Endothelial cell of umbilical vein (primary cell): Measurements from ENCODE around the gene MARCHF9. TPM values are rescaled to one million over a fixed set of nuclear protein-coding genes. Genes with fewer than 3 reads are reported as not detected.

Experiments used
- Bru-seq: library from RNA; stranded (reverse); fragments of 400-500 nt; gene quantifications from one replicate; lab custom pipeline; 2021; lab: Mats Ljungman, UMichigan
- BruChase-seq, 2 experiments: library from RNA; stranded (reverse); fragments of 400-500 nt; gene quantifications; one replicate each; lab custom pipeline; 2021; lab: Mats Ljungman, UMichigan
- BruUV-seq: library from RNA; stranded (reverse); fragments of 400-500 nt; replicated peaks from 2 replicates; lab custom pipeline; 2021; lab: Mats Ljungman, UMichigan
- CTCF ChIA-PET: fragments of 300-600, 350-600 bp; sonication (Branson Sonifier 250); formaldehyde crosslinking; loops from one replicate; lab custom pipeline; 2021; ENCODE audit warnings: antibody characterized with exemption, inconsistent platforms; lab: Charles Lee
- POLR2A ChIA-PET: fragments of 300-600, 350-600 bp; sonication (Branson Sonifier 250); formaldehyde crosslinking; loops from one replicate; lab custom pipeline; 2021; ENCODE audit warnings: antibody characterized with exemption, inconsistent platforms; lab: Charles Lee
- DNase-seq: peaks from one replicate; pipeline ENCODE4 v3.0.0-alpha.2; 2011; ENCODE audit warnings: low read depth, low spot score
- FAIRE-seq: peaks from 2 replicates; lab custom pipeline; 2011; peaks lifted over from hg19 to GRCh38; lab: Jason Lieb, UNC
- H2AFZ ChIP-seq: 2 replicates; pipeline ENCODE4 v1.6.0; 2012; ENCODE audit warnings: low read depth, low read length, control low read depth, inconsistent platforms
- H3K27ac ChIP-seq: 2 replicates; pipeline ENCODE4 v1.5.1; 2011; ENCODE audit warnings: low read depth, mild to moderate bottlenecking, control low read depth, low read length, moderate library complexity; ENCODE audit not compliant: insufficient read depth
- H3K27me3 ChIP-seq, 2 experiments: 2 replicates each; pipeline versions ENCODE4 v1.6.0 to v1.6.1; 2011; ENCODE audit warnings: low read length in 2 of 2, mixed read lengths in 1 of 2; ENCODE audit not compliant: control insufficient read depth in 2 of 2, insufficient read depth in 2 of 2
- H3K36me3 ChIP-seq, 2 experiments: 2 replicates in 1 of 2; 3 replicates in 1 of 2; pipeline ENCODE4 v1.5.1; 2011; ENCODE audit warnings: low read length in 2 of 2, mild to moderate bottlenecking in 1 of 2, moderate library complexity in 1 of 2; ENCODE audit not compliant: control insufficient read depth in 2 of 2, insufficient read depth in 2 of 2; ENCODE audit errors: extremely low read depth in 1 of 2
- H3K4me1 ChIP-seq: 3 replicates; pipeline ENCODE4 v1.5.1; 2011; ENCODE audit warnings: mild to moderate bottlenecking, low read length; ENCODE audit not compliant: control insufficient read depth, insufficient read depth; ENCODE audit errors: extremely low read depth
- H3K4me2 ChIP-seq: 2 replicates; pipeline ENCODE4 v1.6.1; 2011; ENCODE audit warnings: low read length, control low read depth, mixed read lengths; ENCODE audit not compliant: insufficient read depth
- H3K4me3 ChIP-seq, 3 experiments: fragments of 200-600 bp in 1 of 3; sonication (generic), shearing (Covaris generic) in 1 of 3; replicated peaks in 1 of 3; 2 replicates each; pipeline ENCODE4 v1.5.1; 2011 to 2016; ENCODE audit warnings: control low read depth in 3 of 3, low read length in 3 of 3, mild to moderate bottlenecking in 2 of 3, inconsistent platforms in 1 of 3, low read depth in 1 of 3, moderate library complexity in 1 of 3; ENCODE audit not compliant: insufficient read depth in 1 of 3
- H3K79me2 ChIP-seq: 2 replicates; pipeline ENCODE4 v1.6.0; 2012; ENCODE audit warnings: low read length, inconsistent platforms; ENCODE audit not compliant: control insufficient read depth, insufficient read depth
- H3K9ac ChIP-seq: replicated peaks from 2 replicates; pipeline ENCODE3; 2011; ENCODE audit warnings: low read length, control low read depth; ENCODE audit not compliant: insufficient read depth; ENCODE audit errors: extremely low read depth
- H3K9me1 ChIP-seq: replicated peaks from 3 replicates; pipeline ENCODE4 v1.6.0; 2011; ENCODE audit warnings: mild to moderate bottlenecking, low read length; ENCODE audit not compliant: control insufficient read depth, insufficient read depth; ENCODE audit errors: extremely low read depth
- H3K9me3 ChIP-seq: replicated peaks from 2 replicates; pipeline ENCODE4 v1.5.1; 2012; ENCODE audit warnings: low read length, inconsistent platforms; ENCODE audit not compliant: control insufficient read depth, insufficient read depth
- H4K20me1 ChIP-seq: replicated peaks from 2 replicates; pipeline ENCODE3; 2011; ENCODE audit warnings: mild to moderate bottlenecking, low read length; ENCODE audit not compliant: control insufficient read depth, insufficient read depth; ENCODE audit errors: extremely low read depth
- CTCF ChIP-seq, 2 donors: IDR thresholded peaks; 1 replicate in 1 of 2; 2 replicates in 1 of 2; pipeline ENCODE4 v1.5.1; 2011; ENCODE audit warnings: low read length in 2 of 2, mild to moderate bottlenecking in 2 of 2, moderate library complexity in 2 of 2, control low read depth in 1 of 2, inconsistent platforms in 1 of 2, low read depth in 1 of 2; ENCODE audit not compliant: insufficient read depth in 1 of 2; ENCODE audit errors: extremely low read depth in 1 of 2
- EZH2 ChIP-seq: IDR thresholded peaks from 2 replicates; pipeline ENCODE4 v1.6.1; 2012; ENCODE audit warnings: borderline replicate concordance, low read depth, mild to moderate bottlenecking, moderate library complexity, low read length, inconsistent platforms; ENCODE audit not compliant: severe bottlenecking
- FOS ChIP-seq: IDR thresholded peaks from 2 replicates; pipeline ENCODE4 v1.6.1; 2011; ENCODE audit warnings: mild to moderate bottlenecking, low read length, moderate library complexity, borderline replicate concordance; ENCODE audit not compliant: insufficient read depth
- GATA2 ChIP-seq: IDR thresholded peaks from 2 replicates; pipeline ENCODE4 v1.7.0; 2011; ENCODE audit warnings: low read depth, mild to moderate bottlenecking, moderate library complexity, mixed read lengths, low read length; ENCODE audit not compliant: insufficient read length, insufficient read depth
- JUN ChIP-seq: IDR thresholded peaks from 2 replicates; pipeline ENCODE4 v1.6.1; 2011; ENCODE audit warnings: borderline replicate concordance, low read depth; ENCODE audit not compliant: insufficient read length, insufficient read depth
- MAX ChIP-seq: IDR thresholded peaks from 2 replicates; pipeline ENCODE4 v1.6.1; 2011; ENCODE audit not compliant: insufficient read depth, insufficient read length
- MYC ChIP-seq: IDR thresholded peaks from one replicate; pipeline ENCODE4 v1.6.1; 2011; ENCODE audit warnings: mild to moderate bottlenecking, low read depth, low read length
- POLR2A ChIP-seq: IDR thresholded peaks from 2 replicates; pipeline ENCODE4 v1.6.1; 2012; ENCODE audit warnings: low read depth, mild to moderate bottlenecking, control low read depth, low read length
- POLR2AphosphoS5 ChIP-seq: IDR thresholded peaks from 2 replicates; pipeline ENCODE4 v1.6.1; 2012; ENCODE audit warnings: low read depth, mild to moderate bottlenecking, control low read depth, low read length, moderate library complexity; ENCODE audit not compliant: insufficient read depth
- dilution Hi-C: fragments of 300-500 bp; cut with MboI; formaldehyde crosslinking; loops from one replicate; pipeline ENCODE4 v1.15.0; 2019; ENCODE audit warnings: low sequenced_read_pairs; ENCODE audit not compliant: extremely low pct_ligation_motif_present
- intact Hi-C: fragments of 100-400 bp; cut with micrococcal nuclease; formaldehyde crosslinking; loops from one replicate; pipeline ENCODE4 v1.10.0; 2022
- long read RNA-seq: library from polyadenylated mRNA; stranded (forward); transcript quantifications from one replicate; pipeline ENCODE4 v2.0.0, GENCODE V29; 2021
- polyA minus RNA-seq, 3 experiments: library from RNA; depleted of rRNA, polyadenylated mRNA; stranded (reverse); fragments of >200 nt; gene quantifications; 1 replicate in 1 of 3; 2 replicates in 2 of 3; pipeline ENCODE4 v1.2.3, GENCODE V29; 2011
- polyA plus RNA-seq, 4 experiments: library from polyadenylated mRNA; depleted of rRNA in 3 of 4; stranded (reverse) in 3 of 4; unstranded in 1 of 4; fragments of >200 nt; gene quantifications; 2 replicates each; pipeline versions ENCODE4 v1.2.1 to v1.2.3, GENCODE V29; 2011 to 2012; ENCODE audit warnings: missing spikeins in 1 of 4
- total RNA-seq: library from RNA; stranded (reverse); gene quantifications from 2 replicates; pipeline ENCODE4 v1.2.3, GENCODE V29; 2021

MARCHF9 gene
- total RNA-seq (3.0 and 4.6 TPM in 2 replicates), polyA plus RNA-seq (4.8 and 5.8 TPM in 2 replicates), polyA minus RNA-seq (2.8 and 4.2 TPM in 2 replicates), Bru-seq, nascent RNA (percentile 31 among the genes with signal in this experiment), BruChase-seq, experiment 1, labeled RNA remaining after a 6-hour chase (percentile 39 among the genes with signal in this experiment), BruChase-seq, experiment 2, labeled RNA remaining after a 2-hour chase (percentile 39 among the genes with signal in this experiment)
- 1.6 and 3.7 TPM in 2 replicates for polyA plus RNA-seq (2011; cell fraction: cytosol; rRNA removed)
- polyA plus RNA-seq (2011; cell fraction: nucleus; rRNA removed): 4.8 and 5.4 TPM in 2 replicates
- polyA plus RNA-seq (2012): 3.2 and 4.0 TPM in 2 replicates
- polyA minus RNA-seq (2011; cell fraction: cytosol; rRNA and poly(A)+ RNA removed): 7.7 TPM
- 0.72 and 1.2 TPM in 2 replicates for polyA minus RNA-seq (2011; cell fraction: nucleus; rRNA and poly(A)+ RNA removed)
- long read RNA-seq, partial matches to known transcripts: 1 of 2 reads
- long read RNA-seq, other reads (novel, unspliced or antisense): 1 of 2 reads

GRCh38 chr12:57754411-57755193 lies at the start of gene MARCHF9:
TSS of gene MARCHF9 (plus strand) at chr12:57755103. CDS start at chr12:57755529, 426 bp downstream.
- Histone ChIP-seq H3K9me3 (no peaks in the 10 kb centered on the region), H3K9ac (no peak within 1 kb of the TSS), H4K20me1 (no peaks in the 10 kb centered on the region), H2AFZ (no peak within 1 kb of the TSS), H3K36me3 (peaks cover 0 to 8% of the 10 kb centered on the region in 2 experiments), H3K9me1 (no peaks in the 10 kb centered on the region), H3K4me1 (peaks cover 17% of the 10 kb centered on the region), H3K27ac (no peak within 1 kb of the TSS), H3K4me3 (peak within 1 kb of the TSS in 1 of 3 experiments; percentile 57), H3K27me3 (peaks cover 25 to 33% of the 10 kb centered on the region in 2 experiments), H3K79me2 (peaks cover 19% of the 10 kb centered on the region), H3K4me2 (peak within 1 kb of the TSS; percentile 7)
- ChIA-PET CTCF (interaction anchor here (2.5 to 2.6 kb wide), 2 partner anchors 11 to 18 kb away, joined by 17 to 48 read pairs; partner anchors contain the start of genes CYP27B1, EEF1AKMT3 and METTL1), POLR2A (no interaction called here)
- intact Hi-C loops: no loop called here
- BruUV-seq: no TSS peak
- no peak for DNase-seq
- no peak for TF ChIP-seq FOS
- TF ChIP-seq EZH2: no peak
- TF ChIP-seq POLR2A: no peak
- no peak for TF ChIP-seq MYC
- TF ChIP-seq CTCF (IDR thresholded peaks at IDR 0.05; ENCODE audit: extremely low read depth in 1 of 2, insufficient read depth in 1 of 2, low read depth in 1 of 2, low read length in 2 of 2): no peak
- no peak for TF ChIP-seq MAX
- TF ChIP-seq POLR2AphosphoS5: no peak
- no peak for TF ChIP-seq GATA2
- TF ChIP-seq JUN: no peak
- no peak for FAIRE-seq
- dilution Hi-C loops: no loop called here
